Stimulated activated CD8-positive, alpha-beta memory T cell treated with anti-CD3 and anti-CD28 coated beads, Interleukin-12 subunit alpha, Interleukin-12 subunit beta, amount 100 ng/mL, for 4 hours (primary cell): ENCODE measurements around the gene PALLD.
"Not testable (repeated sequence)": the region's sequence is repeated elsewhere in the genome, so short reads cannot be mapped to it uniquely, and the experiment has no call there.

ENCODE experiments used
- DNase-seq: peaks from one replicate; pipeline ENCODE4 v3.0.0-alpha.2; 2020; ENCODE audit warnings: low read depth

PALLD gene

DNA sequence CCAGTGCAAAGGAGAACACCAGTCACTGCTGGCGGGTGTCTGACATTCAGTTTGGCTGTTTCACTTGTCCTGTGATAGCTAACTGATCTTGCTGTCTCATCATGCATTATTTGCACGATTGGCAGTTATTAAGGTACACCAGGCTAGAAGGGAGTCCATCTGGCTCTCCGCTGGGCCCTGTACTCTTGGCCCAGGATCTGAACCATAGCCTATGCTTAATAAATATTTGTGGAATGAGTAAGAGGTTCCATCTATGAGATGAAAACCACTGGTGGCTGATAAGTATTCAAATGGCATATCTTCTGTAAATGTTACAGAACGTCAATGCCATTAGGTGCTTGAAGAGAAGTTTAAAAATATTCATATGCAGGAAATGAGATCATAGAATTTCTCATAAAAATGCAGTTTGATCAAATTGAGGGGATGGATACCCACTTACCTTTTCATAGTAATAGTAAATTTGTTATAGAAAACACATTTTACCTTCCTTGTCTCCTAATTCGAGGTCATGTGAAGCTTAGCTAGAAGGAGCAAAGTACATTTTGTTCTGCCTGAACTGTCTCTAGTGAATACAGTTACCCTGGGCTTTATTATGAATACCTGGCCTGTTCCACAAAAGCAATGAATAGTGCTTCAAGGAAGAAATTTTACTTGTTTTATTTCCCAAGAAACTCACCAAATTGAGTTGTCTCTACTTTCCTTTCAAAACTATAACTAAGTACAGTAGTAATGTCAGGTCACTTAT lies 299.7 kb downstream of the PALLD start:
- no peak for DNase-seq

DNA sequence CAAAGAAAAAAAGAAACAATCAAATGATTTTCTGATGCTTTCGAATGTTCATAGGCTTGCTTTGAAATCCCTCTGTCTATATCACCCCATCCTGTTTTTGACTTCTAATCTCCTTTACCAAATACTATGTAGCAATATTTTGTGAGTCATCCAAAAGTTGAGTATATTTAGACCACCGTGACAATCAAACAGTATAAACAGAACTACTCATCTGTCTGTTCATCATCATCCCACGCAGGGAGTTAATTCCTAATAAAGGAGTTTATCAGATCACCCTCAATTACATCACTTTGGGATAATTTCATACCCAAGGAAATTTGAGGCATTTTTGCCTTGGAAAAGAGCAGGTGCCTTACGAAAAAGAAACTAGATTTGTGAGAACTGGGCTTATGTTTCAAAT lies 300.3 kb downstream of the PALLD start:
- no peak for DNase-seq

DNA sequence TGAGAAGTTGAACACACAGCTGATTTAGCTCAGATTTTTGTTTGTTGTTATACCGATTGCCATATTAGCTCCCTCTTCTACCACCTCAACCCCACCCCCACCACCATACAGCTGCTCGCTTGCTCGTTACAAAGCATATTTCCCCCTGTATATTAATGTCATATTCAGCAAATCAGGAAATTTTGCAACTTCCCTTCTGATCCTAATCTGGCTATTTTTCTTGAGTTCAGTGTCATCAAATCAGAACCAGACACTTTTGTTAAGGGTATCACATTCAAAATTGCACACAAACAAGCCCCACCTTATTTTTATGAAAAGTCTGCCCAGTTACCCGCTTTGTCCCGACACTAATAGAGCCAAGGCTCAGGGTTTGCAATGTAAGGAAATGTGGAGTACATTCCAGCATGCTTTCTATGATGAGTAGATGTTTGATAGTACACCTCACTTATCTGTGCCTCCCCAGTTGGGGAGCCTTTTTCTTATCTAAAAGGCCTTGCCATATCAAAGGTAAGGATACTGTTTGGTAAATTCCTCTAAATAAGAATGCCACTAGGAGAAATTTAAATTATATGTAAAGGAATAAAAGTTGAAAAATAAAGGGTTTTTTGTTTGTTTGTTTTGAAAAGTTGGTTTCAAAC lies 301.0 kb downstream of the PALLD start:
- DNase-seq = no peak

- DNase-seq = no peak
These were observed 304.1 kb downstream of the PALLD start for GRCh38 chr4:168800926-168801325.

- DNase-seq = no peak
These were observed 305.4 kb downstream of the PALLD start for GRCh38 chr4:168802222-168802621.

GRCh38 chr4:168803052-168803451 lies 306.2 kb downstream of the PALLD start:
- not testable (repeated sequence) for DNase-seq

DNA sequence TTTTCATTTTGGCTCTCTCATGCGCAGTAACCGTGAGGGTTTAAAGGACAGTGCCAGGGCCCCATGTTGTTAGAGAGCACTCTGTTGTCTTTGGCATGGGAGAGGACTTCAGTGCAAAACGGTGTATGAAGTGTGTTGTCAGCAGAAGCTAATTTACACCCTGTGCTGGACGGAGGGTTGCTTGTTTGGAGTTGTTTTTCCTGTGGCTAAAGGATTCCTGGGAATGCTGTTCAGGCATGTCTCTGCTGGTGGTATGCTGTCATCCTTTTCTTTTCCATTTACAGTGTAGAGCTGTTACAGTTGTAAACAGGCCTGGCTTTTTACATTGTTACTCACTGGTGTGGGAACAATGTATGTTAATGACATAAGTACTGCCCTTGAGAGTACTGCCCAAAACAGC lies 306.9 kb downstream of the PALLD start:
- DNase-seq = no peak

DNA sequence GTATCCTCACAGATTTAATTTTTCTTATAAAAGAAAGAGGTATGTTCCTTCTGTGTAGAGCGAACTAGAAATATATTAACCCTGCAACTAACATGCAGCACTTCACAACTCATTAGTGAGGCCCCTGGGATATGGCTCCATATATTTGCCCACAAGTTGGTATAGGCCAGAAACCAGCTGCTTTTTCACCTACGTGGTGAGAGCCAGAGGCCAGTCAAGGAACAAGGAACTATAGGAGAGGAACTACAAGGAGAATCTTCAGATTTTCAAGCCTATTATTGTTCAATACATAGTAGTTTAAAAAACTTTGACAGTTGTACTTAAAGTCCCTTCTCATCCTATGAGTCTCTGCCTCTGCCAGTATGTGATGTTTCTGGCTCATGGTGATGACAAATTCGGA lies 307.3 kb downstream of the PALLD start:
- no peak for DNase-seq

DNA sequence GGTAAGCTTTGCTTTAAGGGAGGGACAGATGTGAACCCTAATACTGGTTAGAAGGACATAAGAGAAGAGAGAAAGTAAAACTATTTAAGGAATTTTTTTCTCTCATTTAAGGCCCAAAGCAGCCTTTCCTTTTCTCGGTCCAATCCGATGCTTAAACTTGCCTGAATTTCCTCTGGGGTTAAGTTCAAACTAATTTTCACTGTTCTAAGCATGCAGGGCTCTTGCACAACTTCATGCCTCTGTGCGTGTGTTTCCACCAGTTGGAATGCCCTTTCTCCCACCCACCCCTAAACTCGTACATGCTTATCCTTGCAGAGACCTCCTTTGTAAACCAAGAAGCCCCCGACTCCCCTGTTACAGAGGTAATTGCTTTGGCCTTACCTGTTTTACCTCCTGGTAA lies 308.5 kb downstream of the PALLD start:
- no peak for DNase-seq

GRCh38 chr4:168806247-168806646 lies 309.4 kb downstream of the PALLD start:
- not testable (repeated sequence) for DNase-seq

- DNase-seq = no peak
These were observed 314.4 kb downstream of the PALLD start for GRCh38 chr4:168811207-168811606.

DNA sequence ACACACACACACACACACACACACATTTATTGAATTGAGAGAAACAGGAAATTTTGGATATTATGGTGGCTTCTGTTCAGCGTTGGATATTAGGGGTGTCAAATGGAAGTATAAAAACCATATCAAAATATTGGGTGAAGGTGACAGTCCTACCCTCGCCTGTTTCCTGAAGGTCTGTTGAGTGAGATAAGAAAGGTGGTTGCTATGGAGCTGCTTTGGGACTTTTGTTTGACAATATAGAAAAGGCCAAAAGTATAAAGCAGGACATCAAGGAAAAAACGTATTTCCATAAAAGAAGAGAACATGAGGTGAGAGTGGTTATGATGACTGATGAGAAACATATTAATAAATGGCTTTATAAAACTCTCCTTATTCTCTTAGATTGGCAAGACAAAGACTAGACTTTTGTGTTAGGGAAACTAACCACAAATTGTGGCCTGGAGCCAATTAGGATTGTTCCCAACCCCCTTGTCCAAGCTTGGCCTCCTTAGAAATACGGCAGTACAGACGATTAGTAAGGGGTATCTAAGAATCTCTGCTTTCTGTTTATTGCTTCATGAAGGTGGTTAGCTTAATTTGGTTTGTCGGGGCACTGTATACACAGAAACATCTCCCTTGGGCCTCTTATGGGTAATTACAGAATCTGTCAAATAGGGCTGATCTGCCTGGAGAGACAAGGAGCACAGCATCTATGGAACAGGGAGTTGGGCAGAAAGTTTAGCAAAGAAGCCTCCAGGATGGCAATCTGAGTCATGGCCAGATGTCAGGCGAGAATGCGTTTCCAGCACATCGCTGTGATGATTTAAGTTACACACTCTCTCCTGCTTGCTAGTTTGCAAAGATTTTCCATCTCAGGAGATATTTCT lies 315.2 kb downstream of the PALLD start:
- no peak for DNase-seq

DNA sequence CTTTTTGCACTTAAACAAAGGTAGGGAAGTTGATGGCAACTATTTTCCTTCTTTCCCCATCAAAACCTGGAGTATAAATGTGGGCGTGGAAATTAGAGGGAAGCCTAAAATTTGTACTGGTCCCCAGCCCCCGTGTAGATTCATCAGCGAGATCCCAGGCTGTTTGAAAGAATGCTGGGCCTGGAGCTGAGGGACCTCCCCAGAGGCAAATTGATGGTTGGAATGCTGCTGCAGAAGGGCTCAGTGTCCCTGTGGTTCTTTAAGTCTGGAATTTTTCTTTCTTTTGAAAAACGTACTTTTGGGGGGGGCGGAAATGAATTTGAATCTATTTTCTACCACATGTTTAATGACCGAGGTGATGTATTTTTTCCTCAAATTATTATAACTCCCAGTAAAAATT lies 316.0 kb downstream of the PALLD start:
- DNase-seq = no peak

DNA sequence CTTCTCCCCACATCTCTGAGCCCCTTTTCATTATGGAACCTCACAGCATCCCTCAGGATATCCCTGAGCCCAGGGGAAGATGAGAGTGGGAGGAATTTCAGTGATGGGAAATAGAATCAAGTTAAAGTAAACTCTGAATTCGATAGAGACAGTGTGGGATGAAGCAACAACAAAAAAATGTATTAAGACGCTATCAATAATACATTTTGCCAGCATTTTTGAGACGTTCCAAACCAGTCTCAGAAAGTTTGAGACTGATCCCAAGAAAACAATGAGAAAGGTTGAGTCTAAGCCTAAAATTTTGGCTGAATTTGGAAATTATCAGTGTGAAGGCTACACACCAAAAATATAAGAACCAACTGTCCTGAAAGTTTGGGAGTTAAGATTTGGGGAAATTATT lies 317.0 kb downstream of the PALLD start:
- no peak for DNase-seq

GRCh38 chr4:168815379-168816345 lies 318.8 kb downstream of the PALLD start:
- no peak for DNase-seq

DNA sequence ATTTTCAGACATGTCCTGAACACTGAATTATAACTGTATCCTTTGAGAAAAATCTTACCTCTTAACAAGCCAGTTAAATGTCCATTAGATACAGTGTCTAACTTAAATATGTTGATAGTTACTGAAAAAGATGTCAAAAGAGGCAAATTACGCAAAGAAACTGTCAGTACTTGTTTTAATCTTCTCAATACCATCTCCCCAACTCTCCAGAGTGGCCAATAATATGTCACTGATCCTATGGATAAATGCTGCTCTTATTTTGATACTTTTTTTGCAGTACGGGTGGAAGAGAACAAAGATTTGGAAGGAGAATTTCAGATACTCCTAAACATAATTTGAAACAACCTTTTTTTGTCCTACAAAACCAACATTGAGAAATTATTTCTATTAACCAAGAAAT lies 320.5 kb downstream of the PALLD start:
- no peak for DNase-seq

GRCh38 chr4:168822481-168822880 lies 325.6 kb downstream of the PALLD start:
- no peak for DNase-seq

DNA sequence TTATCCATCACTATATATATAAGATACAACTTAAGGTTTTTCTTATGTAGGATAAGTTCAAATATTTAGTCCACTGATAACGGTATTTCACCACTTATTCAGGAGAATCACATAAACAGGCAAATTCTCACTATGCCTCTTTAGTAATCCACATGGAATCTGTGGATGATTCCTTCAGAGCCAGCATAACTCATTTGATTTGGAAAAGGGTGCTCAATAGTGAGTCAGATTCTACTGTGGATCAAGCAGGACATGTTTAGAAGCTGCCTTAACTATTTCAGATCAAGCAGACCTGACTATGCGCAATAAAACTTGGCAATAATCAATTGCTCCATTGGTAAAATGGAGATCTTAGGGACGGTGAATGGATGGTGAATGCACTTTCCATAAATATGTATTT lies 329.1 kb downstream of the PALLD start:
- DNase-seq = no peak

DNA sequence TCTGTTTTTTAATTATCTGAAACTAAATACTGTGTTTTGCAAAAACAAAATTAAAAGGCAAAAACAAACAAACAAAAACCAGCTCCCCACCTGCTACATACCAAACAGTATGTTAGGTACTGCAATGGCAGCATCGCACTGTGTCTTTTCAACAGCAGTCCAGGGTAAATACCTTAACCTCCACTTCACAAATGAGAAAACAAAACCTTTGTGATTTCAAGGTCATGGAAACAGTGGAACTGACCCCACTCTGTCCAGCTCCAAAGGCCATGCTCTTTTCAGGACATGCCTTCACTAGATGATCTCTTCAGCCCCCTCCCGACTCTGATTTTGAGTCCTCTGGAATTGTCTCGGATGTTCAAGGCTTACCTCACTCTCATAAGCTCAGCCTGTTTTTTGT lies 329.8 kb downstream of the PALLD start:
- DNase-seq = no peak

GRCh38 chr4:168830777-168831512 lies 334.1 kb downstream of the PALLD start:
- DNase-seq = no peak

DNA sequence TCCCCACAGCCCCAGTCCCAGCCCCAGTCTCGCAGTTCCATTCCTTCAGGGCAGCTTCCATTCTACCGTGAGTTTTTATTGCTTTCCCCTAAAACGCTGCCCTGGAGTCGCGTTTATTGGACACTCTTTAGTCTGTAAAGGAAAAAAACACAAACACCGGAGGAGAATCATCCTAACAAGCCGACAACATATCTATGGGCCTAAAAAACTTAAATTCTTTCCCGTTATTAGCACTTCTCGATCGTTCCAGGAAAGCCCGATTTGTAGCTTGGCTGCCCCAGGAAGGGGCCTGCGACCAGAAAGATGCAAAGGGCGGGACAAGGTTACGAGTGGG lies 334.7 kb downstream of the PALLD start:
- no peak for DNase-seq
